22Rv1 (cell line): ENCODE measurements around the gene OSGEP.

Experiments
- ZFX ChIP-seq: fragments of 450-650 bp; IDR thresholded peaks from 2 replicates; pipeline ENCODE4 v1.6.1; 2017; ENCODE audit warnings: antibody characterized with exemption, borderline replicate concordance
- TF ChIP-seq, protein P1 (sequence below): fragments of 450-650 bp; IDR thresholded peaks from 2 replicates; pipeline ENCODE4 v1.5.1; 2017; ENCODE audit warnings: mild to moderate bottlenecking

DNA sequence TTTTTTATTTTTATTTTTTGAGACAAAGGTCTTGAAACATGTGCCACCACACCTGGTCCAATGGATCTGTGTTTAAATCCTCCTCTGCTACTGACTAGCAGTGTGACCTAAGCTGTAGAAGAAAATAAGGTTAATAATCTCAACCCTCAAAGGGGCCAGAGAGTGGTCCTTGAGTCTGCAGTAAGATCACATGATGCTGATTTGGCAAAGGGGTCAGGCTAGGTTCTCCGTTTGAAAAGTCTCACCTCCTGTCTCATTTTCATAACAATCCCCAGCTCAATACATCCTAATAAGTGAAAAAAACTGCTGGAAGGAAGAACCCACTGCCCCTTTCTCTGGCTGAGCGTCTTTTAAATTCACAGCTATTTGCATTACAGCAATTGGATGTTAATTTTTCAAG is 33.3 kb downstream of the OSGEP start:
- TF ChIP-seq, protein P1, sequence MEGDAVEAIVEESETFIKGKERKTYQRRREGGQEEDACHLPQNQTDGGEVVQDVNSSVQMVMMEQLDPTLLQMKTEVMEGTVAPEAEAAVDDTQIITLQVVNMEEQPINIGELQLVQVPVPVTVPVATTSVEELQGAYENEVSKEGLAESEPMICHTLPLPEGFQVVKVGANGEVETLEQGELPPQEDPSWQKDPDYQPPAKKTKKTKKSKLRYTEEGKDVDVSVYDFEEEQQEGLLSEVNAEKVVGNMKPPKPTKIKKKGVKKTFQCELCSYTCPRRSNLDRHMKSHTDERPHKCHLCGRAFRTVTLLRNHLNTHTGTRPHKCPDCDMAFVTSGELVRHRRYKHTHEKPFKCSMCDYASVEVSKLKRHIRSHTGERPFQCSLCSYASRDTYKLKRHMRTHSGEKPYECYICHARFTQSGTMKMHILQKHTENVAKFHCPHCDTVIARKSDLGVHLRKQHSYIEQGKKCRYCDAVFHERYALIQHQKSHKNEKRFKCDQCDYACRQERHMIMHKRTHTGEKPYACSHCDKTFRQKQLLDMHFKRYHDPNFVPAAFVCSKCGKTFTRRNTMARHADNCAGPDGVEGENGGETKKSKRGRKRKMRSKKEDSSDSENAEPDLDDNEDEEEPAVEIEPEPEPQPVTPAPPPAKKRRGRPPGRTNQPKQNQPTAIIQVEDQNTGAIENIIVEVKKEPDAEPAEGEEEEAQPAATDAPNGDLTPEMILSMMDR = no peak
- TF ChIP-seq ZFX = no peak
